ENCODE measurements around the gene PLA2G5.

PLA2G5 gene

DNA sequence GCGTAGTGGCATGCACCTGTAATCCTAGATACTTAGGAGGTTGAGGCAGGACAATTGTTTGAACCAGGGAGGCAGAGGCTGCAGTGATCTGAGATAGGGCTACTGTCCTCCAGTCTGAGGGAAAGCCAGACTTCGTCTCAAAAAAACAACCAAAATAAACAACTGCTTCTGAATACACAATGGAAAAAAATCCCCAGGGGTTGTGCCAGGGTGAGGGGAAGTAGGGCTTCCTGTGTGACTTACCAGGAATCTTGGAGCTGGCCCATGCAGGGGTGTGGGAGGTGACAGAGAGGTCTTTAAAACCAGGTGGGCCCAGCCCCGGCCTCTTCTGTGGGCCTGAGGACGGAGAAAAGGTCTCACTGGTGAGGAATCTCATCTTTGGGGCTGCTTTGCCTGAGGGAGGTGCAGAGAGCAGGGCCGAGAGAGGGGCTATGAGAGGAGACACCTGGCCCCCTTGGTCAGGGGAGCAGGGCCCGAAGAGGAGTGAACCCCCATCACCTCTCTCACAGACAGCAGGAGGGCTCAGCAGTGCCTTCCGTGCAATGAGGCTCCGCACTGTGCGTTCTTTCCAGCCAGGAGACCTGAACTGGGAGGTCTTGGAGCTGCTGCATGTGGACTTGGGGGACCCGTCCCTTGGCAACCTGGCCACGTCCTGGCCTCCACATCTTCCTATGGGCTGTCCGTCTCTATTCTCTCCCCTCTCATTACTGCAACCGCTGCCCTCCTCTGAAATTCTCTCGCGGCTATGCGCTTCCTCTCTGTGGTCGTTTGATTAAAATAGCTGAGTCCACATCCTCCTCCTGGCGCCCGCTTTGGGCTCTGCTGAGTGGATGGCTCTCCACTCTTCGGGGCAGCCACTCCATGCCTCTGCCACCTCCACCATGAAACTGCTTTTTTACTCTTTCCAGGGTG is 10.7 kb downstream of the PLA2G5 start:
- H3K4me3 ChIP-seq (ENCODE audit: low read depth, low read length), result no peak overlapping the region
- no peak for TF ChIP-seq CTCF (IDR thresholded peaks at IDR 0.05; ENCODE audit: low read depth, low read length)

- no peak for TF ChIP-seq CTCF (IDR thresholded peaks at IDR 0.05; ENCODE audit: low read depth, low read length)
- no peak overlapping the region for H3K4me3 ChIP-seq (ENCODE audit: low read depth, low read length)
Observed at GRCh38 chr1:20081353-20081810, 11.4 kb downstream of the PLA2G5 start.

DNA sequence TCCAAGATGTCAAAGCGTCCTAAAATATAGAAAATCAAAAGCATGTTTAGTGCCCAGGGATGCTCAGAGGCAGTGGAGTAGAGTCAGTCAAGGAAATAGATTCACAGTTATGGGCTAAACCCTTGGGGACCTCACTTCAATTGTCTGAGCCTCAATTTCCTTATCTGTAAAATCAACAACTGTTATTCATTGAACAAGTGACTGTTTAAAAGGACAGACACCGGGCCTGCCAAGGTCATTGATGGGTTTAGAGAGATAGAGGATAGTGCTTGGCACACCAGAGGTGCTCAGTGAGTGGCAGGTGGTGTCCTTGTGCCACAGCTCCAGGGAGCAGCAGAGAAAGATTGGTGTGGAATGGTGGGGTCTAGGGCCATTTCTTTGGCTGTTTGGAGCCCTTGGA is 12.8 kb downstream of the PLA2G5 start:
- TF ChIP-seq CTCF (IDR thresholded peaks at IDR 0.05; ENCODE audit: low read depth, low read length), result no peak

GRCh38 chr1:20083178-20083944 is 13.4 kb downstream of the PLA2G5 start:
- no peak overlapping the region for H3K4me3 ChIP-seq (ENCODE audit: low read depth, low read length)
- TF ChIP-seq CTCF (IDR thresholded peaks at IDR 0.05; ENCODE audit: low read depth, low read length), result no peak

More for the DNA sequence above, 12.8 kb downstream of the PLA2G5 start:
- no peak overlapping the region for H3K4me3 ChIP-seq (ENCODE audit: low read depth, low read length)

DNA sequence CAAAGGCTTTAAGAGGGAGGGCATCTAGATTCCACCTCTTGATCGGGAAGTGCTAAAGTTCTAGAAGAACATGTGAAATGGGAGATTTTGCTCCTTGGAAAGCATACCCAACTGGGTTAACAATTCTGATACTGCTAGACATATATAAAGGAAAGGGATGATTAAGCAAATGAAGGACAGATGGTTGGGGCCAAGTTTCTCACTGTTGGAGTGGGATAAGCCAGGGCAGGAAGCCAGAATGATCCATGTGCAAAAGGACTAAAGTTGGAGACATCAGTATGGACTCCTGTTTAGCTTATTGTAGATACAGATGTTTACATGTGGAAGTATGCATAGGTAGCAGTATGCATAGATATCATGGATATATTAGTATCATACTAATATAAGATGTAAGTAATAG is 16.8 kb downstream of the PLA2G5 start:
- TF ChIP-seq CTCF (IDR thresholded peaks at IDR 0.05; ENCODE audit: low read depth, low read length), result no peak
- no peak overlapping the region for H3K4me3 ChIP-seq (ENCODE audit: low read depth, low read length)

DNA sequence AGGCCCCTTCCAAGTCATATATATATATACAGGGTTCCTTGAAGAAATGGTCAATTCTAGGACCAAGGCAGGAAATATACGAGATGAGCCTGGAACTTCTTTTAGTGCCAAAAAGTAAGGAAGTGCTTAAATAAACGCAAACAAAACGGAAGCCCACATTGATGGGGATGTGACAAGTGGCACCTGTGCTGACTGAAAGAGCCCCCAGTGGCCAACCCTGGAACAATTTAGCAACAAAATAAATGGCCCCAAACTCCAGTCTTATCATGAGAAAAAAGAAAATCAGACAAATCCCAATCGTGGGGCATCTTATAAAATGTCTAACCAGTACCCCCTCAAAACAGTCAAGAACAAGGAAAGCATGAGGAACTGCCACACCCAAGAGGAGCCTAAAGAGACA is 17.7 kb downstream of the PLA2G5 start:
- TF ChIP-seq CTCF (IDR thresholded peaks at IDR 0.05; ENCODE audit: low read depth, low read length), result no peak

More for the DNA sequence above, 17.7 kb downstream of the PLA2G5 start:
- H3K4me3 ChIP-seq (ENCODE audit: low read depth, low read length), result no peak overlapping the region
